CD4-positive, alpha-beta T cell treated with Interleukin-15 for 1 hour (primary cell): Measurements from ENCODE around the gene KRTAP4-8.
A peak's percentile ranks its signal among the peaks of the same experiment; 100 is the strongest.
"Not testable (repeated sequence)": the region's sequence is repeated elsewhere in the genome, so short reads cannot be mapped to it uniquely, and the experiment has no call there.

ENCODE experiments used
- DNase-seq: peaks from one replicate; pipeline ENCODE4 v3.0.0-alpha.2; 2020

Gene KRTAP4-8

GRCh38 chr17:41098042-41098441 is at the start of gene KRTAP4-8:
TSS of gene KRTAP4-8 (minus strand) at chr17:41098142. CDS start at chr17:41098084, 58 bp downstream.
- DNase-seq, result no peak

DNA sequence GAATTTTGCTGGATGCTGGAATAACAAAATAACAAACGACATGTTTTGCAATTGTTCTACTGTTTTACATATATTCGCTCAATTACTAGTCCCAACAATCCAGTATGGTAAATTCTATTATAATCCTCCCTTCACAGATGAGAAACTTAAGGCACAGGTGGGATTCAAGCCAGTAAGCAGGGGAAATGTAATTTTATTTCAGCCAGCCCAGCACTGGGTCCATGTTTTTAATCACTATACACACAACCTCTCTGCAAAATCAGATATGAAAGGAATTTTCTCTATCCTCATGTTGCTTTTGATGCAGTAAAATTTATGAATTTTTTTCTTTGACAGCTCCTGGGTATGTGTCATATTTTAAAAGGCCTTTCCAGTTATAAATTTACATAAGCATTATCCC is 47.3 kb upstream of the KRTAP4-8 start:
- no peak for DNase-seq

GRCh38 chr17:41144846-41145245 is 46.9 kb upstream of the KRTAP4-8 start:
- DNase-seq, result no peak

DNA sequence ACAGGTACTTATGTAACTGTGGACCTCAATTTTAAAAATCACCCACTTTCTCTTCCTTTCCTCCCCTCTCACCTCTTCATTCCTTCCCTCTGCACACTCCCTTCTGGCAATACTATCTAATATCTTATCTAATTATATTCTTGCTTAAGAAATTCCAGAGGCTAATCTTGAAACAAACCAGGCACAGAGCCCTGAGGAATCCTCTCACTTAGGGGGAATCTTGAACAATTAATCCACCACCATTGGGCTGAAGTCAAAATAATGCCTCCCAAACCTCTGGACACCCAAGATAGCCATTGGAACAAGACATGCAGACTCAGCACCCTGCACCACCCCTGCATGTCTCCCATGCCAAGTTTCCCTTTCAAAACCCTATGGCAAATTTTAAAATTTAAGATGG is 43.4 kb upstream of the KRTAP4-8 start:
- no peak for DNase-seq

DNA sequence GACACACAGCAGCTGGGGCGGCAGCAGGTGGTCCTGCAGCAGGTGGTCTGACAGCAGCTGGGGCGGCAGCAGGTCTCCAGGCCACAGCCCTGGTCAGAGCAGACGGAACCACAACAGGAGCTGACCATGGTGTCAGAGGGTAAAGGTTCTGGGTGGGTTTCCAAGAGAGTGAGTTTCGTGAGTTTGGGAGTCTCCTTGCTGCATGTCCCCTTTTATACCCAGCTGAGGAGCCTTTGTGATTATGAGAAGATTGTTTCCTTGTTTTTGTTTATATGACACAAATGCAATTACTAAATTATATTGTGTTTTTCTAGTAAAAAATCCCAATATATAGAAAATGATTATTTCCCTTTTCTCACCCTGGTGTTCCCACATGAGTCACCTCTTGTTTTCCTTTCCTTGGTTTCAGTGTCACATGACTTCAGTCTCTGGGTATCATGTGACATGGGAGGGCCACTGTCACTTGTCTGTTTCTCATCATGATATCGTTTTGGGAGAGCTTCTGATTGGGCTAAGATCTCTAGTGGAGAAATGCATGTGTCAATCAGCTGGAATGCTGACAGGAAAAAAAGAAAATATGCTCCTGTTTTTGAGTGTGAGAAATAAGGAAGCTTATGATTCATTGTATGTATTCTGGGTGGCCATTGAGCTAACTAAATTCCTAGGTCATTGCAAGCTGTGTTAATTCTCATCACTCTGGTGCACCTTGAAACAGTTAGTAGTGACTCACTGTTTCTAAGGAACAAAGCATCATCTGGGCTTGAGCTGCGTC is 42.6 kb upstream of the KRTAP4-8 start, which contains the start of gene KRTAP4-6:
Gene KRTAP4-6 (minus strand): TSS at position 185 of the 772 bp plus-strand sequence. CDS start 57 bp downstream, at position 128.
- no peak for DNase-seq

- not testable (repeated sequence) for DNase-seq
These were observed 41.9 kb upstream of the KRTAP4-8 start for GRCh38 chr17:41139865-41140264.

GRCh38 chr17:41133880-41134735 is 36.2 kb upstream of the KRTAP4-8 start:
- DNase-seq, result no peak

DNA sequence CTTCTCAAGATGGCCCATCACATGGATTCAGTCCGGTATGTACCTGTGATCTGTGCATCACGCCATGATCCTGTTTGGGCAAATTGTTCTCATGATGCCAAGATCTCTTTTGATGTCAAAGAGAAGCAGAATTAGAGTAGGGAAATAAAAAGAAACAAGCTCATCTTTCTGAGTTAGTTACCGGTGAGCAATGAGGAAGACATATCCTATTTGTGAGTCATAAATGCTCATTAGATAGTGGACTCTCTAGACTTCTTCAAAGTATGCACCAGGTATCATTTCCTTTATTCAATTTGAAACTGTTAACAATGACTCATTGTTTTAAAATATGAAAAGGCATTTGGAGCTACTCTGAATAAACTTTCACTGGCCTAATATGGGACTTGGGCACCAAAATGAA is 34.0 kb upstream of the KRTAP4-8 start:
- DNase-seq, result no peak

GRCh38 chr17:41127371-41127770 is 29.4 kb upstream of the KRTAP4-8 start:
- DNase-seq, result no peak

DNA sequence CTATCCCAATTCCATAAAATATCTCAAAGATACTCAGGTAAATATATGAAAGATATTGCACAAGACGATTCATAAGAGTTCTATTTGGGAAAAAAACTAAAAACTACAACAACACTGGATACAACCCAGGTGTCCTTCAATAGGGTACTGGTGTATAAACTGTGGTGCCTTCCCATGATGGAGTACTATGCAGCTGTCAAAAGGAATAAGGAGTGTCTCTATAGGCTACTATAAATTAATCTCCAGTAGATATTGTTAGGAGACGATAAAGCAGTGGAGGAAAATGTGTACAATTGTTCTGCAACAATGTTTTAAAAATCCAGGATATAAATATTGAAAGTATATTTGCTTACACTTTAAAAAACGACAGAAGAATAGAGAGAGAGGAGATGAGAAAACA is 28.5 kb upstream of the KRTAP4-8 start:
- no peak for DNase-seq

GRCh38 chr17:41125064-41125463 is 27.1 kb upstream of the KRTAP4-8 start:
- DNase-seq, result no peak

DNA sequence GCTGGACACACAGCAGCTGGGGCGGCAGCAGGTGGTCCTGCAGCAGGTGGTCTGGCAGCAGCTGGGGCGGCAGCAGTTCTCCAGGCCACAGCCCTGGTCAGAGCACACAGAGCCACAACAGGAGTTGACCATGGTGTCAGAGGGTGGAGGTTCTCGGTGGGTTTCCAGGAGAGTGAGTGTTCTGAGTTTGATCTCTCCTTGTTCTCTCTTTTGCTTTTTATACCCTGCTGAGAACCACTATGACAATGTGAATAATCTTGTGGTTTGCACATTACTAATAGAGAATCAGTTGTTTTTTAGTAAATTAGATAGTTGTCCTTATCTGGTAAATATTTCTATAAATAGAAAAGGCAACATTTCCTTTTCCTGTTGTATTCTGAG is 26.0 kb upstream of the KRTAP4-8 start, which contains the start of gene KRTAP4-12:
Gene KRTAP4-12 (minus strand): TSS at position 192 of the 381 bp plus-strand sequence. CDS start 60 bp downstream, at position 132.
- not testable (repeated sequence) for DNase-seq

- not testable (repeated sequence) for DNase-seq
These were observed 25.5 kb upstream of the KRTAP4-8 start for GRCh38 chr17:41123292-41123990.

GRCh38 chr17:41121742-41122141 is 23.8 kb upstream of the KRTAP4-8 start:
- no peak for DNase-seq

DNA sequence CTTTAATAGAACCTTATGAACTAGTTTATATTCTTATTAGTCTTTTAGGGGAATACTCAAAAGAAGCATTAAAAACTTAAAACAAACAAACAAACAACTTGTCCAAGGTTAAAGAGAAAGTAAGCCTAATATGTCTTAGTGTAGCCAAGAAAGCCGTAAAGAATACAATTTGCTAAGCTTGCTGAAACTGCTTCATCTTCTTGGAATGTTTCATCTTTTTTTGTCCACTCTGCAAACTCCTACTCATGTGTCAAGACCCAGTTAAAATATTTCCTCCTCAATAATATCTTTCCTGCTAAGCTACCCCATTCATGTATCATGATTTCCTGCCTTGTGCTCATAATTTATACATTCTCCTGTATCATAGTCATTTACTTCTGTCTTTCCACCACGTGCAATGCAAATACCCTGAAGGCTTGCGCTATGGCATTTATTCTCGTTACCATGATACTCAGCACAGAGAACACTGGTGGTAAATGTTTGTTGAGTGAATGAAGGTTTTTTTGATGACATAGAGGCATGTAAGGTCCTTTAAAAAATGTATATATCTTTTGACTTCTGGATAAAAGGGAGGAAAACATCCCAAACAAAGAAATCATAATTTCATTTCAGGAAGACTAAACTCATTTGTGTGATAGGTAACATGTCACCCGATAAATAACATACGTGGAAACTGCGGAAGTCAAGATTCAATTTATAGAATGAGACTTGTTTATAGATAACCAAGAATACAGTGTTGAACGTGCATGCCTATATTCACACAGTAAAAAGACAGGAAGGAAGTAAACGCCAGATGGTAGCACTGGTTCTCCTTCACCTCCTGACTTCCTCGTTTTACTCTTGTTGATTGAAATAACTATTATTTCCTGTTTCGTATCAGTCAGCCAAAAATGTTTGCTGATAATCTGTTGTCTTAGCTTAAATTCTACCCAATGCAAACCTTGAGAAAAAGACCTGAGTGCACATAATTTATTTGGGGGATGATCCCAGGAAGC is 22.1 kb upstream of the KRTAP4-8 start:
- DNase-seq, result peak; percentile 17

- DNase-seq, result no peak
These were observed 20.8 kb upstream of the KRTAP4-8 start for GRCh38 chr17:41118721-41119120.

GRCh38 chr17:41117846-41118386 is 20.0 kb upstream of the KRTAP4-8 start, which contains the start of gene KRTAP4-11:
TSS of gene KRTAP4-11 (minus strand) at chr17:41118373. CDS start at chr17:41118315, 58 bp downstream.
- DNase-seq, result not testable (repeated sequence)

DNA sequence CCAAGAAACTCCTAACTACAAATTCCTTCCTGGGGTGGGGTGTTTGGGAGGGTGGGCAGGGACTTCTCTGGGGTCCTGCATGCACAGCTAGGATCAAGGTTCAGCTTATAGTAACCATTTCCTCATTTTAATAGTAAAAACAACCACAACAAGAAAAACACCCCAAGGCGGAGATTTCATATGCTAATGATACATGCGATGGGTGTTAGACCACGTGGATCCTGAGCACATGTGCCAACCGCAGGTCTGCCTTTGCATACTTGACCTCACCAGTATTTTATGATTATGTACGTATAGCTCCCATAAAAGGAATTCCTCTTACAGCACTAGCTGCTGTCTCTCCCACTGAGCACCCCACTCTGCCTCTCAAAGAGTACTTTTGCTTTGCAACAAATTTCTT is 18.4 kb upstream of the KRTAP4-8 start:
- DNase-seq, result peak; percentile 49

DNA sequence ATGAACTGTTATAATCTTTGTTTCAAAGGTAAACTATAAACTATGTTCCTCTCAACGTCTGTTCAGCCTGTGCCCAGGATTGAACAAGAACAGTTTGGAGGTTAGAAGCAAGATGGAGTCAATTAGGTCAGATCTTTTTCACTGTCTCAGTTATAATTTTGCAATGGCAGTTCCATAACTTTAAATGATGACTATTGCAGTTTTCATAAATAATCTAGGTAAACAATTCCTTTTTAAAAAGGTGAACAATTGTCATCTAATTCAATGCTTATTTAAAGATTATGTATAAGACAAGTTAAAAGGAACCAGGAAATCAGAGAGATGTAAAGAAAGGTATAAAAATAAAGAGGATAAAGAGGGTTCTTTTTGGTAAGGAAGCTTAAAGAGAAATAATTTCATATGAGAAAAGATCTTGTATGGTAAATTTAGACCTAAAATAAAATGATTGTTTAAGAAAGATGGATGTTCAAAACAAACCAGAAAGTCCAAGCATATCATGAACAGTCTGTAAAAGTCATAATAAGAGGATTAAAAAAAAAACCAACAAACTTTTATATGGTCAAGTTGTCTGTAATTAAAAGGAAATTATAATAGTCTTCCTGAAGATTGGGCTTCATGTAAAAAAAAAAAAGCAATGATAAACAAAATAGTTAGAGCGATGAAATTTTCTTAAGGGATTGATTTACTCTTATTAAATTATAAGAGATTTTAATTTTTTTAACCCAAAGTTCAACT is 13.4 kb upstream of the KRTAP4-8 start:
- DNase-seq, result no peak

DNA sequence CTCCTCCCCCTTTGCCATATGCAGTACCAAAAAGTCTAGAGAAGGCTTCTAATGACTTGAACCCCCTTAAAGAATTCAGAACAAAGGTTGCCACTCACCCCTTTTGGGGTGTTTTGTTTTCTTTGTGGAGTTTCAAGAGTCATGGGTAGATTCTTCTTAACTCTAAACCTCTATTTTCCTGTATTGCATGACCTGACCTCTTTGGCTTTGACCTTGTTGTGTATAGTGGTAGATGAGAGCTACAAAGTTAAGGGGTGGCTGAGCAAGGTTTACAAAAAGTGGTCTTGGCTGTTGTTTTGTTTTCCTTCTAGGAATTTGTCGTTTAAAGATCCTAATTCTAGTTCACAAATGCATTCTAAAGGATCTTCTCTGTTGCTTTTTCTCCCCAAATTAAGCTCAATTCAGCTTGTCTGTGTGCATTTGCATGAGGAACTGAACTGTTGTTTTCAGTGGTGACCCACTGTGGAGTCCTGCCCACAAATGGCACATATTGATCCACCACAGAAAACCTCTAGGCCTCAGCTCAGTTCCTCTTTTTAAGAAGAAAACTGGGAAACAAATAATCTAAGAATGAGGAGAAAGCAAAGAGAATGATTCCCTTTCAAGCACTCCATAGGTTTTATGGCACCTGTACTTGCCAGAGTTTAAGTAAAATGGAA is 10.9 kb upstream of the KRTAP4-8 start:
- not testable (repeated sequence) for DNase-seq
